Muscle of arm (tissue), 12 donors: ENCODE measurements around the gene PDSS2. TPM values are rescaled to one million over a fixed set of nuclear protein-coding genes. Genes with fewer than 3 reads are reported as not detected.

Experiments used
- polyA plus RNA-seq, 12 donors: library from polyadenylated mRNA; unstranded; fragments of 120-200 nt; gene quantifications; one replicate each; pipeline ENCODE4 v1.2.1, GENCODE V29; 2013; ENCODE audit not compliant: insufficient read length in 12 of 12

The PDSS2 gene
- polyA plus RNA-seq, 12 donors, result 7.6 to 10.9 (median 8.8) TPM; not detected in 1

Other genes with a start within 250 kb of the PDSS2 start
- 10 to 100 TPM in 11 of 12 donors, not detected in 1; 13.5 to 24.4 (median 15.7) TPM for gene SOBP, start 30.6 kb upstream of the PDSS2 start, polyA plus RNA-seq